Spleen (tissue), 11 donors: Measurements from ENCODE around the gene RTL1. TPM values are rescaled to one million over a fixed set of nuclear protein-coding genes. Genes with fewer than 3 reads are reported as not detected.

Experiments used
- DNase-seq: peaks from one replicate; pipeline ENCODE4 v3.0.0-alpha.2; 2020
- H3K27ac ChIP-seq, 8 donors: fragments of 200-600 bp; sonication (generic) in 7 of 8; 1 replicate in 4 of 8; 2 replicates in 4 of 8; pipeline versions ENCODE4 v1.5.0 to v1.8.0; 2016 to 2021; ENCODE audit warnings: inconsistent platforms in 4 of 8, mild to moderate bottlenecking in 4 of 8, moderate library complexity in 1 of 8
- H3K27me3 ChIP-seq, 7 donors: fragments of 200-600 bp; sonication (generic) in 6 of 7; replicated peaks in 1 of 7; 1 replicate in 4 of 7; 2 replicates in 3 of 7; pipeline versions ENCODE4 v1.5.0 to v1.8.0; 2016 to 2021; ENCODE audit warnings: inconsistent platforms in 3 of 7, mild to moderate bottlenecking in 1 of 7
- H3K36me3 ChIP-seq, 6 donors: fragments of 200-600 bp; sonication (generic) in 5 of 6; 1 replicate in 4 of 6; 2 replicates in 2 of 6; pipeline versions ENCODE4 v1.5.0 to v1.8.0; 2016 to 2021; ENCODE audit warnings: inconsistent platforms in 2 of 6
- H3K4me1 ChIP-seq, 6 donors: fragments of 200-600 bp; sonication (generic) in 5 of 6; 1 replicate in 3 of 6; 2 replicates in 3 of 6; pipeline versions ENCODE4 v1.5.0 to v1.8.0; 2016 to 2021; ENCODE audit warnings: inconsistent platforms in 3 of 6
- H3K4me3 ChIP-seq, 8 donors: fragments of 200-600 bp; sonication (generic) in 7 of 8; 1 replicate in 4 of 8; 2 replicates in 4 of 8; pipeline versions ENCODE4 v1.5.0 to v1.8.0; 2016 to 2021; ENCODE audit warnings: inconsistent platforms in 4 of 8, mild to moderate bottlenecking in 4 of 8, moderate library complexity in 2 of 8
- H3K9me3 ChIP-seq, 8 donors: fragments of 200-600 bp; sonication (generic) in 7 of 8; 1 replicate in 4 of 8; 2 replicates in 4 of 8; pipeline versions ENCODE4 v1.5.0 to v1.8.0; 2016 to 2021; ENCODE audit warnings: inconsistent platforms in 4 of 8
- CTCF ChIP-seq, 11 experiments: fragments of 200-600 bp in 7 of 11; fragments of 450-650 bp in 4 of 11; sonication (generic) in 4 of 11; IDR thresholded peaks in 8 of 11; conservative IDR thresholded peaks in 3 of 11; 1 replicate in 7 of 11; 2 replicates in 4 of 11; pipeline versions ENCODE4 v1.4.0 to v1.8.0; 2016 to 2021; ENCODE audit warnings: antibody characterized with exemption in 11 of 11, inconsistent platforms in 4 of 11, mild to moderate bottlenecking in 1 of 11
- POLR2A ChIP-seq, 3 donors: fragments of 450-650 bp; IDR thresholded peaks; one replicate each; pipeline ENCODE4 v1.5.1; 2017; ENCODE audit warnings: antibody characterized with exemption in 3 of 3, mild to moderate bottlenecking in 1 of 3
- POLR2AphosphoS5 ChIP-seq, 3 donors: sonication (generic); formaldehyde crosslinking; IDR thresholded peaks; one replicate each; pipeline ENCODE4 v1.5.1; 2017; ENCODE audit warnings: antibody characterized with exemption in 3 of 3
- WGBS, 5 donors: extraction: QIAGEN DNeasy Blood & Tissue Kit in 3 of 5; methylation state at CpG; one replicate each; pipeline versions ENCODE4 v1.1.5 to v1.1.7; 2013 to 2018; 5-methylcytosine and 5-hydroxymethylcytosine counted together
- intact Hi-C: fragments of 100-400 bp; cut with DNase I; formaldehyde crosslinking; loops from one replicate; pipeline ENCODE4 v1.15.0; 2023; ENCODE audit warnings: low total_unique reads
- polyA plus RNA-seq, 3 donors: library from polyadenylated mRNA; stranded (reverse); fragments of 200-250 nt; gene quantifications; one replicate each; pipeline ENCODE4 v1.2.1, GENCODE V29; 2013
- total RNA-seq, 7 donors: library from RNA; depleted of rRNA in 3 of 7; stranded (reverse); fragments of >200 nt in 3 of 7; fragmentation: NEBNext Ultra II Directional in 4 of 7; extraction: Animal tissue kit (Norgen Biotek cat#: 25700) in 4 of 7; gene quantifications; one replicate each; pipeline versions ENCODE4 v1.1.0 to v1.2.1, GENCODE V29; 2016 to 2021
- donor health status: healthy with polysubstance abuse.
- donor health status: DM: no; HTN: no; CAD: no; lungs with moderate emphysema.
- donor health status: DM: no; HTN: no; CAD: no.
- donor health status: Bipolar disorder and iron deficiency.
- donor health status: healthy.
- donor health status: DM: no; HTN: no; CAD: no.
- donor health status: DM: yes; HTN: yes; CAD: no.

The RTL1 gene
- total and polyA plus RNA-seq, 10 donors, result under 0.01 TPM; not detected in 9

- Histone ChIP-seq H3K4me1 (peaks cover 0 to 22% (median 10%) of the 10 kb centered on the region in 6 donors), H3K9me3 (no peaks in the 10 kb centered on the region), H3K27me3 (no peaks in the 10 kb centered on the region), H3K27ac (no peak overlapping the region), H3K36me3 (peaks cover 0 to 6% (median 0%) of the 10 kb centered on the region in 6 donors), H3K4me3 (no peak overlapping the region)
- intact Hi-C loops, result loop anchor here (10.0 kb wide), 1 partner anchor 181 kb away; no protein-coding TSS in a partner anchor
- WGBS, 5 donors, result 89 to 96% (median 90%) methylated on average over 17 of the region's 17 CpGs
- DNase-seq, result peak; percentile 47
- no peak for TF ChIP-seq POLR2AphosphoS5 (IDR thresholded peaks at IDR 0.05)
- TF ChIP-seq CTCF (IDR thresholded peaks at IDR 0.05 in 8 of 11, conservative IDR thresholded peaks at IDR 0.05 in 3 of 11), result no peak
- no peak for TF ChIP-seq POLR2A (IDR thresholded peaks at IDR 0.05)
These were observed 58.2 kb downstream of the RTL1 start for GRCh38 chr14:100845341-100845740.

GRCh38 chr14:100844846-100845245 is 58.7 kb downstream of the RTL1 start:
- H3K27me3 ChIP-seq, result no peaks in the 10 kb centered on the region
- intact Hi-C loops, result loop anchor here (10.0 kb wide), 1 partner anchor 180 kb away; no protein-coding TSS in a partner anchor
- 90 to 95% (median 93%) methylated on average over 13 of the region's 13 CpGs for WGBS, 5 donors
- no peak overlapping the region for H3K27ac ChIP-seq
- peak; percentile 18 for DNase-seq
- no peaks in the 10 kb centered on the region for H3K9me3 ChIP-seq
- H3K4me3 ChIP-seq, result no peak overlapping the region
- H3K4me1 ChIP-seq, result peaks cover 0 to 18% (median 9%) of the 10 kb centered on the region in 6 donors
- TF ChIP-seq POLR2A (IDR thresholded peaks at IDR 0.05) (no peak), CTCF (IDR thresholded peaks at IDR 0.05 in 8 of 11, conservative IDR thresholded peaks at IDR 0.05 in 3 of 11) (no peak), POLR2AphosphoS5 (IDR thresholded peaks at IDR 0.05) (no peak)
- peaks cover 0 to 6% (median 0%) of the 10 kb centered on the region in 6 donors for H3K36me3 ChIP-seq

GRCh38 chr14:100844421-100844820 is 59.1 kb downstream of the RTL1 start:
- WGBS, 5 donors, result 82 to 88% (median 86%) methylated on average over 9 of the region's 9 CpGs
- Histone ChIP-seq H3K4me3 (no peak overlapping the region), H3K27ac (no peak overlapping the region), H3K27me3 (no peaks in the 10 kb centered on the region), H3K9me3 (no peaks in the 10 kb centered on the region), H3K4me1 (peaks cover 0 to 14% (median 5%) of the 10 kb centered on the region in 6 donors), H3K36me3 (peaks cover 0 to 6% (median 0%) of the 10 kb centered on the region in 6 donors)
- no peak for TF ChIP-seq POLR2AphosphoS5 (IDR thresholded peaks at IDR 0.05)
- no peak for TF ChIP-seq POLR2A (IDR thresholded peaks at IDR 0.05)
- TF ChIP-seq CTCF (IDR thresholded peaks at IDR 0.05 in 8 of 11, conservative IDR thresholded peaks at IDR 0.05 in 3 of 11), result no peak
- no peak for DNase-seq
- intact Hi-C loops, result loop anchor here (10.0 kb wide), 1 partner anchor 180 kb away; no protein-coding TSS in a partner anchor

DNA sequence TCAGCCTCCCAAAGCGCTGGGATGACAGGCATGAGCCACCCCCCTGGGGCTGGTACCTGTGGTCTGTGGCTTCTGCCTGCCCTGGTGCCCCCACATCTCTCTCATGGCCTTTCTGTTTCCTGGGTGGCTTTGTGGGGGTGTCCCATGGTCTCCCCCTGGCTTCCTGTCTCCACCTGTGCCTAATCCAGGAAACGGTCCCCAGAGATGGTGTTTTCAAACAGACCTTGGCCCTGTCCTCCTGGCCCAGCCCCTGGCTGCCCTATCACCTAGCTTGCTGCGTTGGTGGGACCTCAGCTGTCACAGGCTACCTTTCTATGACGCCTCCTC is 59.5 kb downstream of the RTL1 start:
- peaks cover 0 to 10% (median 2%) of the 10 kb centered on the region in 6 donors for H3K4me1 ChIP-seq
- no peak overlapping the region for H3K27ac ChIP-seq
- H3K36me3 ChIP-seq, result peaks cover 0 to 6% (median 0%) of the 10 kb centered on the region in 6 donors
- DNase-seq, result peak; percentile 30
- no peak overlapping the region for H3K4me3 ChIP-seq
- no peaks in the 10 kb centered on the region for H3K27me3 ChIP-seq
- TF ChIP-seq POLR2AphosphoS5 (IDR thresholded peaks at IDR 0.05) (no peak), POLR2A (IDR thresholded peaks at IDR 0.05) (no peak), CTCF (IDR thresholded peaks at IDR 0.05 in 8 of 11, conservative IDR thresholded peaks at IDR 0.05 in 3 of 11) (no peak)
- 62 to 81% (median 67%) methylated on average over 4 of the region's 4 CpGs for WGBS, 5 donors
- no peaks in the 10 kb centered on the region for H3K9me3 ChIP-seq
- intact Hi-C loops, result loop anchor here (10.0 kb wide), 1 partner anchor 179 kb away; no protein-coding TSS in a partner anchor
